IPS DF 6.9 (cell line): ENCODE measurements around the gene TTC39A.

ENCODE experiments used
- DNase-seq: peaks from one replicate; pipeline ENCODE4 v3.0.0-alpha.2; 2013; ENCODE audit warnings: low read depth, low spot score
- H3K27ac ChIP-seq: one replicate; pipeline ENCODE4 v1.5.1; 2013; ENCODE audit warnings: low read length, control low read depth
- H3K27me3 ChIP-seq: 2 replicates; pipeline ENCODE4 v1.6.1; 2013; ENCODE audit warnings: mild to moderate bottlenecking, low read length; ENCODE audit not compliant: control insufficient read depth, insufficient read depth
- H3K36me3 ChIP-seq: 2 replicates; pipeline ENCODE4 v1.6.1; 2013; ENCODE audit warnings: low read length; ENCODE audit not compliant: control insufficient read depth, insufficient read depth
- H3K4me1 ChIP-seq: 2 replicates; pipeline ENCODE4 v1.6.1; 2013; ENCODE audit warnings: low read length; ENCODE audit not compliant: control insufficient read depth, insufficient read depth
- H3K4me3 ChIP-seq: 2 replicates; pipeline ENCODE4 v1.5.1; 2013; ENCODE audit warnings: mild to moderate bottlenecking, low read length
- H3K9me3 ChIP-seq: 2 replicates; pipeline ENCODE4 v1.6.1; 2013; ENCODE audit warnings: low read length, inconsistent platforms; ENCODE audit not compliant: control insufficient read depth, insufficient read depth
- WGBS: extraction: QIAGEN DNeasy Blood & Tissue Kit; methylation state at CpG from one replicate; pipeline ENCODE4 v1.1.7; 2013; ENCODE audit warnings: mixed read lengths, missing lambda C conversion rate; ENCODE audit not compliant: insufficient read length, insufficient coverage; 5-methylcytosine and 5-hydroxymethylcytosine counted together

The TTC39A gene

DNA sequence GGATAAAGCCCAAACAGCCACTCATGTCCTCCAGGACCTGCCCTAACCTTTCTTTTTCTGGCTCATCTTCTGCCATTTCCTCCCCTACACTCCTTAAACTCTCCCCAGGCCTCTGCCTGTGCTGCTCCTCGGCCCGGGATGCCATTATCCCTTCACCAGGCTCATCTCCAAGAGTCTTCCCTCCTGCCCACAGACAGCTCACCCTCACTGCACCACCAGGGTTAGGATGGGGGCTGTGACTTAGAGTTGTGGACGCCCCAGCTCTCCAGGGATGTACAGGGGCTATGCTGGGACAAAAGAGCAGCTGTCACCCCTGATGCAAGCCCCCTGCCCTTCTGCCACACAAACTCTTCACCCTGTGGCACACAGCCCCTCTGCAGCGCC lies 32.0 kb downstream of the TTC39A start:
- no peaks in the 10 kb centered on the region for H3K27me3 ChIP-seq
- H3K27ac ChIP-seq = no peak overlapping the region
- no peak overlapping the region for H3K4me3 ChIP-seq
- H3K9me3 ChIP-seq = no peaks in the 10 kb centered on the region
- peaks cover 7% of the 10 kb centered on the region; the same call in 1 of the 2 replicates for H3K4me1 ChIP-seq
- no CpG with 5 or more reads among the region's 4 CpGs for WGBS
- H3K36me3 ChIP-seq = no peaks in the 10 kb centered on the region; the same call in 1 of the 2 replicates
- no peak for DNase-seq

- Histone ChIP-seq H3K9me3 (no peaks in the 10 kb centered on the region), H3K4me1 (peaks cover 7% of the 10 kb centered on the region; the same call in 1 of the 2 replicates), H3K36me3 (no peaks in the 10 kb centered on the region), H3K27me3 (no peaks in the 10 kb centered on the region), H3K4me3 (no peak overlapping the region), H3K27ac (no peak overlapping the region)
- no peak for DNase-seq
- no CpG with 5 or more reads among the region's 25 CpGs for WGBS
These were observed 32.7 kb downstream of the TTC39A start for GRCh38 chr1:51297401-51298321.

GRCh38 chr1:51296383-51297357 lies 33.7 kb downstream of the TTC39A start:
- no peak overlapping the region for H3K4me3 ChIP-seq
- DNase-seq = peak; percentile 87
- H3K4me1 ChIP-seq = peaks cover 7% of the 10 kb centered on the region; the same call in 1 of the 2 replicates
- WGBS = no CpG with 5 or more reads among the region's 33 CpGs
- H3K27me3 ChIP-seq = no peaks in the 10 kb centered on the region
- no peaks in the 10 kb centered on the region for H3K36me3 ChIP-seq
- no peaks in the 10 kb centered on the region for H3K9me3 ChIP-seq
- H3K27ac ChIP-seq = no peak overlapping the region

DNA sequence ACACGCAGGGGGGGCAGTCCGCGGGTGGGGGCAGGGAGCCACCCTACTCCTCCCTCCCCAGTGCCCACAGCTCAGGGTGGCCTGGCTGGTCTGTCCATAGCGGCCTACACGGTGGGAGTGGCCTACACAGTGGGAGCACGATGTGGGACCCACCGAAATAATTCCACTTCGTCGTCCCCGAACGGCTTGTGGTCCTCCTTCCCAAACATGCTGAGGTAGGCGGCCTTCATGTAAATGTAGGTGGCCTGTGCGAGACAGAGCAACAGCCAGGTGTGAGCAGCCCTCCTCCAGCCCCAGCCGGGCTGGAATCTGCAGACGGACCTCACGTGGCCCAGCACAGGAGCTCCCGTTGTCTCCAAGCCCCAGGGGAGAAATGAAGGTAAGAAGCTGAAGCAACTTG lies 34.4 kb downstream of the TTC39A start:
- H3K36me3 ChIP-seq = no peaks in the 10 kb centered on the region
- no CpG with 5 or more reads among the region's 17 CpGs for WGBS
- no peaks in the 10 kb centered on the region for H3K27me3 ChIP-seq
- no peak overlapping the region for H3K4me3 ChIP-seq
- DNase-seq = no peak
- H3K27ac ChIP-seq = no peak overlapping the region
- H3K9me3 ChIP-seq = no peaks in the 10 kb centered on the region
- H3K4me1 ChIP-seq = peaks cover 7% of the 10 kb centered on the region; the same call in 1 of the 2 replicates

DNA sequence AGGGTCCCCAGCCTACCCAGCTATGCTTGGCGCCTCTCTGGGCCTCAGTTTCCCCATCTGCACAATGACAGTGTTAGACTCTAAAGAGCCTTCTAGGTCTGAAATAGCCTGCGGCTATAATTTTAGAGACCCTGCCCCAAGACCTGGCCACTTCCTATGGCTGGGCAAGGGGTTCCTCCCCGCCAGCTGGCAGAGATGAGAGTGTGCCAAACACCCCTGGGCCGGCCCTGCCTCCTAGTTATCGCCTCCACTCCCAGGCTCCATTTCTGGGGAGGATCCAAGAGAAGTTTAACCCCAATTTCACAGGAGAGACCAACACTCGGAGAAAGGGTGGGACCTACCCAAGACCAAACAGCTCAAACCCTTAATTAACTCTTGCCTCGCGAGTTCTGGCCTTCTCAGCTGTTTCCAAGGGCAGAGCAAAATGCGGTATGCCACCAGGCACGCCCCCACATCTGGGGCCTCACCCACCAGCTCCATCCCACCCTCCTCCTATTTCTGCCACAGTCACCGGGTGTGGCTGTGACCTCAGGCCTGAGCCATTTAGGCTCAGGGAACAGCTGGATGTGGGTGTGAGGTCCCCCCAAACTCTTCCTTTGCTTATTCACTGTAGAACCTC lies 35.7 kb downstream of the TTC39A start:
- DNase-seq = no peak
- Histone ChIP-seq H3K27ac (no peak overlapping the region), H3K4me1 (peaks cover 7% of the 10 kb centered on the region; the same call in 1 of the 2 replicates), H3K9me3 (no peaks in the 10 kb centered on the region), H3K36me3 (no peaks in the 10 kb centered on the region), H3K27me3 (no peaks in the 10 kb centered on the region), H3K4me3 (no peak overlapping the region)
- WGBS = no CpG with 5 or more reads among the region's 11 CpGs

GRCh38 chr1:51293898-51294515 lies 36.4 kb downstream of the TTC39A start:
- H3K4me1 ChIP-seq = peaks cover 7% of the 10 kb centered on the region; the same call in 1 of the 2 replicates
- H3K27me3 ChIP-seq = no peaks in the 10 kb centered on the region
- 100% methylated on average over 2 of the region's 13 CpGs for WGBS
- DNase-seq = no peak
- H3K36me3 ChIP-seq = no peaks in the 10 kb centered on the region
- H3K4me3 ChIP-seq = no peak overlapping the region
- H3K27ac ChIP-seq = no peak overlapping the region
- H3K9me3 ChIP-seq = no peaks in the 10 kb centered on the region

- Histone ChIP-seq H3K27me3 (no peaks in the 10 kb centered on the region), H3K4me3 (no peak overlapping the region), H3K36me3 (no peaks in the 10 kb centered on the region), H3K4me1 (no peaks in the 10 kb centered on the region), H3K9me3 (no peaks in the 10 kb centered on the region), H3K27ac (no peak overlapping the region)
- DNase-seq = no peak
- WGBS = no CpG with 5 or more reads among the region's 5 CpGs
These were observed 39.9 kb downstream of the TTC39A start for GRCh38 chr1:51290489-51290847.

DNA sequence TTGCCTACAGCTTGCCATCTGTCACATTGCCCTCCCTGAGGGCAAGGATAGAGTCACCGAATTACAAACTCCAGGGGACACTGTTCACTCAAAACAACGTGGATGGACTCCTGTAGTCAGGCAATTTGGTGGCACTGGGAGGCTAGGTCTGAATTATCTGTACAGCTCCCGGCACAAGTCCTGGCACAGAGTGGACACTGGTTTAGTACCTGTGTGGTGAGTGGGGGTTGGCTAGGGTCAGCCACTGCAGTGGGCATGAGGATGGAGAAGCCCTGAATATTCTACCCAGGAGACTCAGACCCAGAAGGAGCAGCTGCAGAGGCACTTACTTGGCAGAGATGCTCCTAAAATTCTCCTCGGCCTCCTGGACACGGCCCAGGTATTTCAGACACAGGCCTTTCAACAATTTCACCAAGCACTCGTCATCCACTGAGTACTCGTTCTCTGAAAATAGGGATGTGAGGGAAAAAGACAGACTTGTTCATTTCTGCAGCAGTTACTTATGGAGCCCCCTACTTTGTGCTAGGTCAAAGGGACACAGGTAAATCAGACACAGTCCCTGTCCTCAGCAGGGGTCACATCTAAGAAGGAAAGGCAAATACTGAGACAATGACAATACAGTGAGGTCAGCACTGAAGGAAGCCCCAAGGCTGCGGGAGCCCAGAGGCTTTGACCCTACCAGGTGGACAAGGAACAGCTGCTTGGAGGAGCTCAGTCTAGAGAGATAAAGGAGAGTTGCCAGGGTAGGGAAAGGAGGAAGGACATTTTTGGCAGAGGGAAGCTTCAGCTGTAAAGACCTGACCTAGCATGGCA lies 40.5 kb downstream of the TTC39A start:
- WGBS = no CpG with 5 or more reads among the region's 8 CpGs
- no peak overlapping the region for H3K4me3 ChIP-seq
- H3K36me3 ChIP-seq = no peaks in the 10 kb centered on the region
- H3K4me1 ChIP-seq = no peaks in the 10 kb centered on the region
- no peak overlapping the region for H3K27ac ChIP-seq
- H3K27me3 ChIP-seq = no peaks in the 10 kb centered on the region
- no peaks in the 10 kb centered on the region for H3K9me3 ChIP-seq
- no peak for DNase-seq

DNA sequence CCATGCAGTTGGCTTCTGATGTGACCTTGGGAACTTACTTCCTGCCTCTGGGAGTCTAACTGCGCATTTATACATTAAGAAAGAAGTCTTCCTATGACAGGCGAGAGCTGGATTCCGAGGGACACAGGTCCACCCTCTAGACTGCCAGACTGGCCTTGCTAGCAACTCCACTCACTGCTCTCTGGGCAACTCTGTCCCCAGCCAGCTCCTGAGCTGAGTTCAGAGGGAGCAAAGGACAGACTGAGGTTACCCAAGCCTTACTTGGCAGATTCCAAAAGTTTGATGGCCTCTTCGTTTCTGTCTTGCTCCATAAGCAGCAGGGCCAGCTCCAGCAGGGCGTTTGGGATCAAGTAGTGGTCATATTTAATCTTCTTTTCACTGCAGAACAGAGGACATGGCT lies 41.8 kb downstream of the TTC39A start:
- H3K27me3 ChIP-seq = no peaks in the 10 kb centered on the region
- H3K9me3 ChIP-seq = no peaks in the 10 kb centered on the region
- no peaks in the 10 kb centered on the region for H3K4me1 ChIP-seq
- H3K27ac ChIP-seq = no peak overlapping the region
- no peak for DNase-seq
- no peaks in the 10 kb centered on the region for H3K36me3 ChIP-seq
- no CpG with 5 or more reads among the region's 5 CpGs for WGBS
- H3K4me3 ChIP-seq = no peak overlapping the region
